Fibroblast of villous mesenchyme (primary cell): ENCODE results near the gene CHST5. TPM values are rescaled to one million over a fixed set of nuclear protein-coding genes. Genes with fewer than 3 reads are reported as not detected.
"Not testable (repeated sequence)": the region's sequence is repeated elsewhere in the genome, so short reads cannot be mapped to it uniquely, and the experiment has no call there.

Experiments used
- DNase-seq: peaks from one replicate; pipeline ENCODE4 v3.0.0-alpha.2; 2010; ENCODE audit warnings: low read depth
- H3K4me3 ChIP-seq: 2 replicates; pipeline ENCODE4 v1.5.1; 2011; ENCODE audit warnings: low read depth, mild to moderate bottlenecking, low read length
- total RNA-seq: library from RNA; depleted of rRNA; stranded (reverse); fragments of >200 nt; gene quantifications from 2 replicates; pipeline ENCODE4 v1.2.3, GENCODE V29; 2012
- TF ChIP-seq, protein P1 (sequence below): IDR thresholded peaks from 2 replicates; pipeline ENCODE4 v1.5.1; 2012; ENCODE audit warnings: low read depth, mild to moderate bottlenecking, low read length; ENCODE audit not compliant: insufficient read depth

CHST5 gene
- total RNA-seq, 1 donor: not detected

DNA sequence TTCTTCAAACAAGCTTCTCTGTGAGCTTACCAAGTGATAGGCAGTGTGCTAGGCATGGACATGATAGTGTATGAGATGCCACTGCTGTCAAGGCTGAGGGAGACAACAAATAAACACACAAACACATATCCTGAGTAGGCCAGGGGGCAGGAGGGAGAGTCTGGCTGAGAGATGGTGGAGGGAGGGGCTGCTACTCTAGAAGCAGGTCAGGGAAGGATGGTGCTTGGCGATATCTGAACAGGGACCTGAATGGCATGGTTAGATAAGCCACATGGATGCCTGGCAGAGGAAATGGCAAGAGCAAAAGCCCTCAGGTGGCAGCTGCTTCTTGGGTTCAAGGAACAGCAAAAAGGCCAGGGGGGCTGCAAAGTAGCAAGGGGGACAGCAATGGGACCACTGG, 32.1 kb downstream of the CHST5 start:
- H3K4me3 ChIP-seq: no peak overlapping the region
- DNase-seq: no peak
- TF ChIP-seq, protein P1, sequence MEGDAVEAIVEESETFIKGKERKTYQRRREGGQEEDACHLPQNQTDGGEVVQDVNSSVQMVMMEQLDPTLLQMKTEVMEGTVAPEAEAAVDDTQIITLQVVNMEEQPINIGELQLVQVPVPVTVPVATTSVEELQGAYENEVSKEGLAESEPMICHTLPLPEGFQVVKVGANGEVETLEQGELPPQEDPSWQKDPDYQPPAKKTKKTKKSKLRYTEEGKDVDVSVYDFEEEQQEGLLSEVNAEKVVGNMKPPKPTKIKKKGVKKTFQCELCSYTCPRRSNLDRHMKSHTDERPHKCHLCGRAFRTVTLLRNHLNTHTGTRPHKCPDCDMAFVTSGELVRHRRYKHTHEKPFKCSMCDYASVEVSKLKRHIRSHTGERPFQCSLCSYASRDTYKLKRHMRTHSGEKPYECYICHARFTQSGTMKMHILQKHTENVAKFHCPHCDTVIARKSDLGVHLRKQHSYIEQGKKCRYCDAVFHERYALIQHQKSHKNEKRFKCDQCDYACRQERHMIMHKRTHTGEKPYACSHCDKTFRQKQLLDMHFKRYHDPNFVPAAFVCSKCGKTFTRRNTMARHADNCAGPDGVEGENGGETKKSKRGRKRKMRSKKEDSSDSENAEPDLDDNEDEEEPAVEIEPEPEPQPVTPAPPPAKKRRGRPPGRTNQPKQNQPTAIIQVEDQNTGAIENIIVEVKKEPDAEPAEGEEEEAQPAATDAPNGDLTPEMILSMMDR: no peak

DNA sequence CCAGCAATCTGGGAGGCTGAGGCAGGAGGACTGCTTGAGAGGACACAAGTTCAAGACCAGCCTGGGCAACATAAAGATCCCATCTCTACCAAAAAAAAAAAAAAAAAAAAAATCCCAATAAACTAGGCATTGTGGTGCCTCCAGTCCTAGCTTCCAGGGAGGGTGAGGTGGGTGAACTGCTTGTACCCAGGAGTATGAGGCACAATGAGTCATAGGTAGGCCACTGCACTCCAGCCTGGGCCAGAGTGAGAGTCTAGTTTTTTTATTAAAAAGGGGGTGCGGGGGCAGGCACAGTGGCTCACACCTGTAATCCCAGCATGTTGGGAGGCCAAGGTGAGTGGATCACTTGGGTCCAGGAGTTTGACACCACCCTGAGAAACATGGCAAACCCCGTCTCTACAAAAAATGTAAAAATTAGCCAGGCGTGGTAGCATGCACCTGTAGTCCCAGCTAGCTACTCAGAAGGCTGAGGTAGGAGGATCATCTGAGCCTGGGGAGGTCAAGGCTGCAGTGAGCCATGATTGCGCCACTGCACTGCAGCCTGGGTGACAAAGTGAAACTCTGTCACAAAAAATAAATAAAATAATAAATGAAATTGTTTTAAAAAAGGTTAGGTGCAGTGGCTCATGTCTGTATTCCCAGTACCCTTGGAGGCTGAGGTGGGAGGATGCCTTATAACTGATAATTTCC, 32.8 kb downstream of the CHST5 start:
- H3K4me3 ChIP-seq: no peak overlapping the region
- TF ChIP-seq, protein P1: no peak
- no peak for DNase-seq

DNA sequence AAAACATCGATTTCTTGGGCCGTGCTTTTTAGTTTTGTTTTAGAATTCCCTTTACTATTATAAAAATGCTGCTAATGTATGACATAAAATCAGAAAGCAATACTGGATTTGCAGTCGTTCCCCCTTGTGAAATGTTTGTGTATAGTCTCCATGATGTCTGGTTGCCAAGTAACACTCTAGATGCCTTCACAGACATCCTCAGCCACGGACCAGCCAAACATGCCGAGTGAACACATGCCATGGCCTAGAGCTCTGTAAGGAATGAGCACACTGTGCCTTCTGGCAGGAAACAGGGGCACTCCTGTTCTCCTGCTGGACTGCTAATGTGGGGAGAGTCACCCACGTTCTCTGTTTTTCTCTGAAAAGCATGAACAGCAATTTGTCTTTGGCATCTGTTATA, 34.1 kb downstream of the CHST5 start:
- peak; percentile 27 for DNase-seq

DNA sequence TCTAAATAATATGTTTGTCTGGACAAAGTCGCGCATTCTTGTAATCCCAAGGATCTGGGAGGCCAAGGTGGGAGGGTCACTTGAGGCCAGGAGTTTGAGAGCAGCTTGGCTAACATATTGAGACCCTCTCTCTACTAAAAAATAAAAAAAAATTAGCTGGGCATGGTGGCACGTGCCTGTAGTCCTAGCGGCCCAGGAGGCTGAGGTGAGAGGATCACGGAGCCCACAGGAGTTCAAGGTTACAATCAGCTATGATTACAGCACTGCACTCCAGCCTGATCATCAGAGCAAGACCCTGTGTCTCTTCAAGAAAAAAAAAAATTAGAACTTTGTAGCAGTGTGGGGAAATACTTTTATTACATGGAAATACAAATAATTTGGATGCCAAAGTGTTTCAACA, 34.5 kb downstream of the CHST5 start:
- TF ChIP-seq, protein P1: no peak
- no peak overlapping the region for H3K4me3 ChIP-seq
- DNase-seq: no peak

More for the DNA sequence above, 34.1 kb downstream of the CHST5 start:
- H3K4me3 ChIP-seq: not testable (repeated sequence)

DNA sequence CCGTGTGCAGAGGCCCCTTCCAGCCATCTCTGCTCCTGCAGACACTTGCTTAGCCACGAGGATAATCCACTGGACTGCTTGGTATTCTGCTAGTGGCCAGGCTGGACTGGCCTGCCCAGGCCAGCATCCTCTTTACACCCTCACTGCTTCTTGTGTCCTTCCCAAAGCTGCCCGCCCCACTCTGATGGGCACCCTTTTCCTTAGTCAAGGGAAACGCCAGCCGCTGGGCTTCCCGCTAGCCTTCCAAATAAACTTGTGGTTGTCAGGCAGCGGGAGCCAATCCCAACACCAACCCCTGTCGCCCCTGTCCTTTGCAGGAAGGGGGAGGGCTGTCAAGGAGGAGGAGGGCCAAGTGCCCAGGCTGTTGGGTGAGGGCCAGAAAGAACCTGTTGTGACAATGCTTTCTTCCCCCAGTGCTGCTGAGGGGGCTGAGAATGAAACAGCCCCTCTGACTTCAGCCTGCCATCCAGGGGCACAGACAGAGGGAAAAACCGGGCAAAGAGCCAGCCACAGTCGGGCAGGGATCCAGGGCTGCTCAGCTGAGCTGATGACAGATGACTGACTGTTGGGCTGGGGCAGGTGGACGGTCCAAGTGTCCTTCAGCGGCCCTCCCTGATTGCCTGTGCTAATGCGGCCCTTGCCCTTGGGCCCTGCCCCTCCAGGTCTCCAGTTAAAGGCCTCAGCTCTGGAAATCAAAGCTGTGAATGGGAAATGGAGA, 37.1 kb downstream of the CHST5 start:
- not testable (repeated sequence) for H3K4me3 ChIP-seq, DNase-seq

DNA sequence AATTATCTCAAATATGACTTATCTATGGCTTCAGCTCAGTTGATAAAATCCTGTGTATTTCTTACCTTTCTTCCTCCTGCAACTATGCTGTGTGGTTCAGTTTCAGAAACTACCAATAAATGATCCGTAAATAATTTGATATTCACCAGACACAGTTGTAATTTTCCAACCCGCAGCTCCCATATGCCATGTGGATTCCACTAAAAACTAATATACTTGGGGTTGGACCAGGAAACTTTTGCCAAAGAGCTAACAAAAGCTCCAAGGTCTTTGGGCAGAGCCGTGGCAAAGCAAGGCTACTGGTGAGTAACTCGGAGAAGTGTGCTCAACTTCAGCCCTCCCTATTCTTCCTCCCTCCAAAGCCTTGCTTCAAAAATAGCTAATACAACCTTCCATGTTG, 38.4 kb downstream of the CHST5 start:
- no peak overlapping the region for H3K4me3 ChIP-seq
- TF ChIP-seq, protein P1: no peak
- DNase-seq: no peak

DNA sequence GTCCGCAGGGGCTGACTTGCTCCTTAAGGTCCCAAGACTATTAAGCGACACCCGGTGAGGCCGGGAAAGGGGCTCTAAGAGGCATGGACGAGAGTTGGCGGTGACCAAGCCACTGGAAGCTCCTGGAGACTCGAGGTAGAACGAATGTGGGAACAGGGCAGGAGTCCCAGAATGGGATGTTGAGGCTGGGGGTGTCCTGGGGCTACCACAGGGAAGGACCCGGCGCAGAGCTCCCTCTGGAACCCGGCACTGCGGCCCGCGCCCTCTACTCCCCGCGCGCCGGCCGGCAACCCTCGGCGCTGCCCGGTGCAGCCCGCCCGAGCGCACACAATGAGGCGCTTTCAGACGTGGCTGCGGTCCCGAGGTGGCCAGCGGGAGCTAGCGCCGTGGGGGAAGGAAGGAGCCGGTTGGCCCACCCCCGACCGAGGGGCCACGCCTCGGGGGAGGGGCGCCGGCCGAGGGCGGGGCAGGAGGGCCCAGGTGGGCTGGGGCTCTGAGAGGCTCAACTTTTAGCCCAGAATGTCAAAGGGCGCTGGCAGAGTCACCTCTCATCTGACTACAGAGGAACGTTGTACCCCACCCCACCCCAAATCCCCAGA, 40.7 kb downstream of the CHST5 start, which contains the start of gene CHST6:
TSS of gene CHST6 (minus strand) at position 366 of the 599 bp plus-strand sequence. CDS start 15,613 bp downstream, outside the sequence.
- no peak for DNase-seq
- H3K4me3 ChIP-seq: peak within 1 kb of the TSS; percentile 48

More for the DNA sequence above, 40.7 kb downstream of the CHST5 start, which contains the start of gene CHST6:
- TF ChIP-seq, protein P1: no peak
